HUES6 (cell line): ENCODE results near the gene BICC1.

Experiments used
- H3K27ac ChIP-seq: 2 replicates; pipeline ENCODE4 v1.7.0; 2013; ENCODE audit warnings: low read depth, mild to moderate bottlenecking, low read length, inconsistent platforms
- H3K27me3 ChIP-seq: 2 replicates; pipeline ENCODE4 v1.6.1; 2013; ENCODE audit warnings: low read length; ENCODE audit not compliant: control insufficient read depth, insufficient read depth
- H3K36me3 ChIP-seq: 2 replicates; pipeline ENCODE4 v1.6.1; 2013; ENCODE audit warnings: low read length; ENCODE audit not compliant: control insufficient read depth, insufficient read depth
- H3K4me1 ChIP-seq: 2 replicates; pipeline ENCODE4 v1.6.1; 2013; ENCODE audit warnings: low read length; ENCODE audit not compliant: control insufficient read depth, insufficient read depth
- H3K4me3 ChIP-seq: 2 replicates; pipeline ENCODE4 v1.5.1; 2013; ENCODE audit warnings: low read depth, low read length
- H3K9ac ChIP-seq: one replicate; pipeline ENCODE4 v1.6.1; 2013; ENCODE audit warnings: mild to moderate bottlenecking, low read length
- H3K9me3 ChIP-seq: 2 replicates; pipeline ENCODE4 v1.6.1; 2013; ENCODE audit warnings: low read depth, low read length; ENCODE audit not compliant: control insufficient read depth, insufficient read depth

BICC1 gene

DNA sequence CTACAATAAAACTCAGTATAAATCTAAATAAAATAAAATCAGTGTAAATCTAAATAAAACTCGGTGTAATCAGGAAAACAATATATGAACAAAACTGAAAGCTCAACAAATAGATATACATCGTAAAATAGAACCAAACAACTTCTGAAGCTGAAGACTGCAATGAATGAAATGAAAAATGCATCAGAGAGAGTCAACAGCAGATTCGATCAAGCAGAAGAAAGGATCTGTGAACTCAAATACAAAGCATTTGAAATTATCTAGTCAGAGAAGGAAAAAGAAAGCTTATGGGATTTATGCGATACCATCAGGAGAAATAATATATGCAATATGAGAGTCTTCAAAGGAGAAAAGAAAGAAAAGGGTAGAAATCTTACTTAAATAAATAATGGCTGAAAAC, 255.0 kb downstream of the BICC1 start:
- Histone ChIP-seq H3K9me3 (0 out of 2 replicates have a peak, but pooled peaks cover 5% of the 10 kb centered on the region), H3K4me3 (no peak overlapping the region), H3K4me1 (no peaks in the 10 kb centered on the region), H3K9ac (no peak overlapping the region), H3K27ac (no peak overlapping the region), H3K27me3 (no peaks in the 10 kb centered on the region), H3K36me3 (no peaks in the 10 kb centered on the region)

DNA sequence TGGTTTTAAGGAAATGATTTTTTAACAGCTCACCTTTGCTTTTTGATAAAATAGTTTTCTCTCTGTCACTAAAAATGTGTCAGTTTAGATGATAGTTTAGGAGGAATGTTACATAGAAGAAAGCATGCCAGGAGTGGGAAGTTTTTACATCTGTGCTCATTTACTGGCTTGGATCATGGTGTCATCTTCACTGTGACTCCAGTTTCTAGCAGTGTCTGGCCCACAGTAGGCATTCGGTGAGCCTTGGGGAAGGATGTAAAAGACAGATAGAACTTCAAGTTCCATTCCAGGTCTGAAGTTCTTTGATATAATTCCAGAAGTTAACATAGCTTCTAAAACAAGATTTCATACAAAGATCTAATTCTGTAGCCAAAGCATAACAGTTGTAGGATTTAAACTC, 259.2 kb downstream of the BICC1 start:
- Histone ChIP-seq H3K4me1 (no peaks in the 10 kb centered on the region), H3K36me3 (no peaks in the 10 kb centered on the region), H3K27me3 (no peaks in the 10 kb centered on the region), H3K9ac (no peak overlapping the region), H3K4me3 (no peak overlapping the region), H3K9me3 (0 out of 2 replicates have a peak, but pooled peaks cover 5% of the 10 kb centered on the region), H3K27ac (no peak overlapping the region)

DNA sequence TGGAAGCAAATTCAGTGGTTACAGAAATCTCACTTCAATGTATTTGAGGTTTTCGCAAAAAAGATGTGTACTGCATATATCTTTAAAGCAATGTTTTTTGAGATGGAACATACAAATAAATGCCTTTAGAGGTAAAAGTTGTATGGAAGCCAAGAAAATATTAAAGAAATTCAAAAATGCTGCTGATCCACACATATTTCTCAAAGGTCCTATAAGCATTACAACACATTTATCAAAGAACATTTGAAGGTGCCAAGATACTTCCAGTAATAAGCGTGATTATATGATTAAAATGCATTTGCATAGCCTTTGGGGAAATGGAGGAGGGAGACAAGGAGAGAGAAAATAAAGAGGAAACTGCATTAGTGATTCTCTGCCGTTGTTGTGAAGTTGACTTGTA, 260.1 kb downstream of the BICC1 start:
- Histone ChIP-seq H3K4me1 (no peaks in the 10 kb centered on the region), H3K27ac (no peak overlapping the region), H3K4me3 (no peak overlapping the region), H3K27me3 (no peaks in the 10 kb centered on the region), H3K9ac (no peak overlapping the region), H3K9me3 (no peaks in the 10 kb centered on the region), H3K36me3 (no peaks in the 10 kb centered on the region)

DNA sequence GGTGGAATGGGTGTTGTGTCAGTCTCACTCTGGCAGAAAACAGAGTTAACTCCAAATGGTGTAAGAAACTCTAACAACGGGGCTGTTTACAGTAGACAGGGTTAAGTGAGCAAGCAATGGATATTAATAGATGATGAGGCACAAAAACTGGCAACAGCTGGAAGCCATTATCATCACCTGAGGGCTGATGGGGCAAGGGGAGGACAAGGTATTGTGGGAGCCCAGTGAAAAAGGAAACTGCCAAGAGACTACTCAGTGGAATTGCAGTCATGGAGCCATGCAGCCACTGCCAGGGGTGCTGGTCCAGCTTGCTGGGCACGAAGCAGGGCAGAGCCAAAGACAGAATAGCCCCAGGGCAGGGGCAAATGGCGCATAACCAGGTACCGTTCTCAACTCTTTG, 260.7 kb downstream of the BICC1 start:
- H3K9me3 ChIP-seq: no peaks in the 10 kb centered on the region
- no peaks in the 10 kb centered on the region for H3K4me1 ChIP-seq
- no peak overlapping the region for H3K27ac ChIP-seq
- no peak overlapping the region for H3K4me3 ChIP-seq
- no peaks in the 10 kb centered on the region for H3K27me3 ChIP-seq
- H3K9ac ChIP-seq: no peak overlapping the region
- no peaks in the 10 kb centered on the region for H3K36me3 ChIP-seq

DNA sequence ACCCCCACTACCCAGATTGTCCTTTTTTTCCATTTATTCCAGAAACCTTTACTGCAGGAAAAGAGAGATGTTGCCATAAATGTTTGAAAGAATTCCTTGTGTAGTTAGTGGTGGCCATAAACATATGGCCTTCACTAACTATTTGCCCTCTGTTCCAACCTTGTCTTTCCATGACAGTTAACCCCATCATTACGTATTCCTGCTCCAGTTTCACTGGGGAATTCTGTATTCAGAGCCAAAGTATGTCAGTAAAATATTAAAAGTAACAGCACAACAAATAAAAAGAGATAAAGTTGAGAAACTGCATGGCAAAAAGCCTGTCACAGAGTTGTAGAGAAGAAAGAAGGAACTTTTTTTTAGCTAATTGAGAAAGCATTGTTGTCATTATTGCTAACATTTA, 261.3 kb downstream of the BICC1 start:
- H3K9ac ChIP-seq: no peak overlapping the region
- no peak overlapping the region for H3K27ac ChIP-seq
- no peaks in the 10 kb centered on the region for H3K27me3 ChIP-seq
- H3K36me3 ChIP-seq: no peaks in the 10 kb centered on the region
- no peaks in the 10 kb centered on the region for H3K9me3 ChIP-seq
- H3K4me1 ChIP-seq: no peaks in the 10 kb centered on the region
- H3K4me3 ChIP-seq: no peak overlapping the region

DNA sequence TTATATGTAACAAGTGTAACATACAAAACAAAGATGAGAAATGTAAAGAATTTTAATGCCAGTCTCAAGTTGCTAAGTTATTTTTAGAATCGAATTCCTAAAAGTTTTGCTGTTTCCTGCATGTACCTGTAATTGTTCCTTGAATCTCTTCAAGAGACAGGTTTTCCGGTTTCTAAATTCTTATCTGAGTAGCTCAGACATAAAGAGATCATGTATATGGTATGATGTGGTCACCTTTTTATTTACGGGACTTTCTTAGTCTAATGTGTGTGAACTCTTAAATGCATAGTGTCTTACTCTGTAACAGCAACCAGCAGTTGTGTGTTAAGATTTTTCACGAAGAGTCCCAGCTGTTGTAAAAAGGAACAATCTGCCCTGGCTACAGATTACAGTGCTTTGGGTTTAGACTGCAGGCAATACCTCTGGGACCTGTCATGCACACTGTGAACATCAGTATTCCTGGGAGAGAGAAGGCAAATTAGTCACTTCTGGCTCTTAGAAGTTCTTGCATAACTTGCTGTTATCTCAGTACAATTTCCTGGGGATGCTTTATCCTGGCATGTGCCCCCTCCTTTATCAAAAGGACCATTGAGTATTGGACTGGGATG, 263.4 kb downstream of the BICC1 start:
- Histone ChIP-seq H3K9me3 (no peaks in the 10 kb centered on the region), H3K9ac (no peak overlapping the region), H3K27ac (no peak overlapping the region), H3K4me1 (no peaks in the 10 kb centered on the region), H3K27me3 (no peaks in the 10 kb centered on the region), H3K36me3 (no peaks in the 10 kb centered on the region), H3K4me3 (no peak overlapping the region)

DNA sequence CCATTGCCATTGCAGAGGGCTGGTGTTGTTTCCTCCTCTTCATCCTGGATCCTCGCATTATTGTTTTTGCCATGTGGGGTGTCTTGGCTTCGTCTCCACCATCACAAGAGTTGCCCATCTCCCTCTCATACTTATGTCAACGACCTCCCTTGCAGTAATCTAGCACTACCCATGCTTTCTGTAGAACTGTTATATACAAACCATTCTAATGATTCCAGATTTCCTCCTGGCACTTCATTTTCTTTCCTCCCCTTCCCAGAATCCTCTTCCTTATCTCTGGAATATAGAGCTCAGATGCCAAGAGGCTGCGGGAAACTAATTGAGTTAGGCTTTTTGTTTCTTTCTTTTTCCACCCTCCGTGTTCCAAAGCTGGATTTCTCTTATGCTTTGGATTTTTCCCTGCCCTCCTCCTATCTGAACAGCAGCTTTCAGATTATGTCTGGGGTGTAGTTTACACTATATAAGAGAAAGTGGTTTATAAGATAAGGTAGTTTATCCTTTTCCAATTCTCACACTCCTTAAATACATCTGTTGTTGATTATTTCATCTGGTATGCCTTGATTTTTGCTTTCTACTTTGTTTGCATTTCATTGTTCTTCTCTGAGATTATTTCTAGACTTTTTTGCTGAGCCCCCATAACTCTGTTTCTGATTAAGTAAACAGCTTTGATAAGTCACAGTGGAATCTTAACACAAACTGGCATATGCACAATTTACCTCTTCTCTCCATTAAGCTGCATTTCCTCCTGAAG, 264.1 kb downstream of the BICC1 start:
- H3K4me3 ChIP-seq: no peak overlapping the region
- no peak overlapping the region for H3K9ac ChIP-seq
- H3K27me3 ChIP-seq: no peaks in the 10 kb centered on the region
- no peaks in the 10 kb centered on the region for H3K9me3 ChIP-seq
- H3K27ac ChIP-seq: no peak overlapping the region
- H3K36me3 ChIP-seq: no peaks in the 10 kb centered on the region
- no peaks in the 10 kb centered on the region for H3K4me1 ChIP-seq

DNA sequence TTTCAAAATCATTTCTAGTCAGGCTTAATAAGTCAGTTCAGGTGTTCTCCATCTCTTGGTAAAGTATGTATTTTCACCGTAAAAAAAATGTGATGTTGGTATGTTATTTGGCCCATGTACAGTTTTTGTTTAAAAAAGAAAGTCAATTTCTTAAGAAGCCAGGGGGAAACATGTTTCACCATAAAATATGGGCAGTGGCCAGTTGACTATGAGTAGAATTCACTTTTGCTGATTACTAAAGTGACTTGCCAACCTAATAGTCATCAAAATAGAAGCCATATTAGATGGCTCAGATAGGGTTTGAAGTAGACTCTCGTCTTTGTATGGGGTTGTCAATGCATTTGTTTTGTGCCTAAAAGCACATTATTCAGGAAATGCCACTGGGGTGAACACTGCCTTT, 266.3 kb downstream of the BICC1 start:
- H3K4me1 ChIP-seq: no peaks in the 10 kb centered on the region; the same call in 1 of the 2 replicates
- H3K36me3 ChIP-seq: no peaks in the 10 kb centered on the region
- H3K9ac ChIP-seq: no peak overlapping the region
- no peak overlapping the region for H3K27ac ChIP-seq
- H3K9me3 ChIP-seq: no peaks in the 10 kb centered on the region
- no peaks in the 10 kb centered on the region for H3K27me3 ChIP-seq
- no peak overlapping the region for H3K4me3 ChIP-seq

DNA sequence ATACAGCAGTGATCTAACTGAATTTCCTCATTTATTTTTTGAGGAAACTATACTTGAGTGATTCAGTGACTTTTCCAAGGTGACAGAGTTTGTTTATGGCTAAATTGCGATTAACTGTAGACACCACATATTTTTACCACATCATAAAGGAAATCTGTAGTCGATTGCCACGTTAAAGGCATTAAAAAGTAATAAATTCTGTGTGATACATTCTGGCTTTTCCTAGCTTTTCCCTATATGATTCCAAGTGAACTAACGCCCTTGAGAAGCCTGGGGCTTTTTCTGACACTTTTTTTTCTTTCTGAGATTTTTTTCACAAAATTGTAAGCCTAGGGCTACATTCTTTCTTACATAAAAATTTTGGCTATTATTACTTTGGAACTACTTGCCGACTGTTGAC, 266.9 kb downstream of the BICC1 start:
- no peaks in the 10 kb centered on the region; the same call in 1 of the 2 replicates for H3K4me1 ChIP-seq
- no peaks in the 10 kb centered on the region for H3K9me3 ChIP-seq
- no peak overlapping the region for H3K27ac ChIP-seq
- H3K4me3 ChIP-seq: no peak overlapping the region
- H3K36me3 ChIP-seq: no peaks in the 10 kb centered on the region
- no peaks in the 10 kb centered on the region for H3K27me3 ChIP-seq
- no peak overlapping the region for H3K9ac ChIP-seq

DNA sequence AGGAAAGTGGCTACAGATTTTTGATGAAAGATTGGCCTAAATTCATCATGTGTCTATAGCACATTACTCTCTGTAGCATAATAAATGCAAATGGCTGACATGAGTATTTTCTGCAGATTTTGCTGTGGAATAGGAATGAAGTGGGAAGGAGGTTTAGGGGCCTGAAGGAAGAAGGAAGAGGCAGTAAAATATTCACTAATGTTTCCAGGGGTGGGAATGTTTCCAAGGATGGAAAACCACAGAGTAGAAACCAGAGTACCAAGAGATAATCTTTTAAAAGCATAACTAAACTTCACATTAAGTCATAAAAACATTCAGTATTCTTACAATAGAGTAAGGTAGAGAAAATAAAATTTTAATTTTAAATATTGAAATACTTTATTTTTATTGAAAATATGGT, 267.8 kb downstream of the BICC1 start:
- Histone ChIP-seq H3K4me3 (no peak overlapping the region), H3K4me1 (no peaks in the 10 kb centered on the region; the same call in 1 of the 2 replicates), H3K9ac (no peak overlapping the region), H3K27ac (no peak overlapping the region), H3K36me3 (no peaks in the 10 kb centered on the region), H3K27me3 (no peaks in the 10 kb centered on the region), H3K9me3 (no peaks in the 10 kb centered on the region)

DNA sequence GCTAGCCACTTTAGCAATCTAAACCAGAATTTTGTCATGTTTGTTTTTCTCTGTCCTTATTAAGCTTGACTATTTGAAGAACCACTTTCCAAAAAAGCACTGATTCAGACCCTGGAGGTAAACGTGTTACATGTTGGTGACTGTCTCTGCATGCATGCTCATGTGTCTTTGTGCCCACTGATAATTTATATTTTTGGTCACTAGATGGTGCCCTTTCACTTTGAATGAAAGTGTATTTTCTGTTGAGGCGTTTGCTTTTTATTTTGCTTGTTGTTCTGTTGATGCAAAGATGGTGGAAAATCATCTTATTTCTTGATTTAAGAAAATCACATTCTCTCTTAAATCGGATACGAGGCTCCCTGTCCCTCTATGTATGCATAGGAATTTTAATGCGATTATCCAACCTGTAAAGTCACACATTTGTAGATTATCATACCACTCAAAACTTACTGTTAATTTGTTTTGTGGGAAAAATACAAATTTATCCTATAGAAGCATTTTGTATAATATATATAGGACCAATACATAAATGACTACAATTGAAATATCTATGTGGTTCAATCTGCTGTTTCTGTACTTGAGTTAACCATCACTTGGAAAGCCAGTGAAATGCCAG, 269.3 kb downstream of the BICC1 start:
- no peaks in the 10 kb centered on the region; the same call in 1 of the 2 replicates for H3K4me1 ChIP-seq
- H3K27ac ChIP-seq: no peak overlapping the region

More for the DNA sequence above, 269.3 kb downstream of the BICC1 start:
- Histone ChIP-seq H3K4me3 (no peak overlapping the region), H3K27me3 (no peaks in the 10 kb centered on the region), H3K36me3 (no peaks in the 10 kb centered on the region), H3K9me3 (no peaks in the 10 kb centered on the region), H3K9ac (no peak overlapping the region)
